ENCODE data around the gene FRMD4A. TPM values are rescaled to one million over a fixed set of nuclear protein-coding genes. Genes with fewer than 3 reads are reported as not detected.

Gene FRMD4A
- total RNA-seq, 1 experiment from 2014 or later = 19.6 TPM

GRCh38 chr10:13678101-13678843, 652.5 kb downstream of the FRMD4A start:
- Histone ChIP-seq H3K9ac (ENCODE audit: extremely low read depth, insufficient read length, low read length) (no peak overlapping the region), H3K56ac (ENCODE audit: insufficient read length, low read depth, low read length) (no peak overlapping the region), H3K23ac (ENCODE audit: insufficient read length, low read depth, low read length) (no peak overlapping the region), H3K79me1 (ENCODE audit: insufficient read depth, low read depth, low read length, poor library complexity, severe bottlenecking) (no peaks in the 10 kb centered on the region), H3K4me1 (ENCODE audit: insufficient read depth, low read length) (peaks cover 2% of the 10 kb centered on the region; the same call in 1 of the 2 replicates), H3K18ac (ENCODE audit: insufficient read length, low read depth, low read length) (no peak overlapping the region), H2AFZ (ENCODE audit: low read length) (no peak overlapping the region), H3K27ac (ENCODE audit: insufficient read length, low read depth, low read length) (no peak overlapping the region), H3K79me2 (ENCODE audit: insufficient read depth, low read length) (no peaks in the 10 kb centered on the region), H2BK15ac (ENCODE audit: low read depth, low read length) (no peak overlapping the region), H3K4ac (ENCODE audit: low read depth, low read length) (no peak overlapping the region), H4K8ac (replicated peaks; ENCODE audit: insufficient read length, low read depth, low read length) (no peak overlapping the region), H4K20me1 (ENCODE audit: control insufficient read depth, insufficient read depth, insufficient read length) (no peaks in the 10 kb centered on the region), H2BK20ac (ENCODE audit: low read depth, low read length, poor library complexity, severe bottlenecking) (no peak overlapping the region), H3K14ac (ENCODE audit: insufficient read depth, low read length) (no peak overlapping the region), H2BK120ac (ENCODE audit: low read depth, low read length, poor library complexity, severe bottlenecking) (no peak overlapping the region), H3T11ph (ENCODE audit: low read length) (no peak overlapping the region), H3K27me3 (ENCODE audit: insufficient read depth, low read length) (no peaks in the 10 kb centered on the region), H2BK12ac (ENCODE audit: insufficient read length, low read depth, low read length) (no peak overlapping the region), H2AK5ac (ENCODE audit: insufficient read length, low read length) (no peak overlapping the region), H3K23me2 (ENCODE audit: insufficient read length, low read depth, low read length, poor library complexity, severe bottlenecking) (no peaks in the 10 kb centered on the region), H4K91ac (ENCODE audit: insufficient read length, low read depth, low read length) (no peak overlapping the region), H3K4me2 (ENCODE audit: insufficient read depth, insufficient read length, low read length) (no peak overlapping the region), H4K5ac (ENCODE audit: insufficient read length, low read depth, low read length) (no peak overlapping the region), H2BK5ac (ENCODE audit: insufficient read length, low read length) (no peak overlapping the region), H3K9me3 (ENCODE audit: control insufficient read depth, low read depth, low read length) (no peaks in the 10 kb centered on the region)
- peaks cover 7 to 15% of the 10 kb centered on the region in 2 experiments for H3K4me1 Mint-ChIP-seq
- no peak for DNase-seq
- H3K27ac Mint-ChIP-seq = peak overlapping the region in 1 of 3 experiments; percentile 84; a peak in 1 of 7 replicates
- H3K36me3 Mint-ChIP-seq (ENCODE audit: insufficient read depth in 1 of 3, low read depth in 3 of 3) = peaks cover 3 to 15% (median 11%) of the 10 kb centered on the region in 3 experiments; a peak in 4 of 7 replicates
- H3K9me3 Mint-ChIP-seq = no peaks in the 10 kb centered on the region
- no CpG with 5 or more reads among the region's 13 CpGs for WGBS (ENCODE audit: extremely low coverage, insufficient read length, low lambda C conversion rate)
- H3K4me3 Mint-ChIP-seq = no peak overlapping the region
- H3K27me3 Mint-ChIP-seq (ENCODE audit: low read depth) = no peaks in the 10 kb centered on the region
- no peak for TF ChIP-seq CTCF (conservative IDR thresholded peaks at IDR 0.05)

All from H9 (cell line).